ENCODE measurements around the gene PLXNA4.

The PLXNA4 gene

GRCh38 chr7:132290021-132290420 lies 286.2 kb downstream of the PLXNA4 start:
- no peak for DNase-seq (ENCODE audit: low spot score)
- ChIA-PET POLR2A (ENCODE audit: low non-redundant PET) (no interaction called here), CTCF (no interaction called here)
- H3K27ac ChIP-seq, result no peak overlapping the region
- TF ChIP-seq CTCF (conservative IDR thresholded peaks at IDR 0.05; ENCODE audit: low read depth), result no peak

- no peak overlapping the region for H3K27ac ChIP-seq
- DNase-seq (ENCODE audit: low spot score), result no peak
- CTCF ChIA-PET, result no interaction called here
- POLR2A ChIA-PET (ENCODE audit: low non-redundant PET), result no interaction called here
- TF ChIP-seq CTCF (conservative IDR thresholded peaks at IDR 0.05; ENCODE audit: low read depth), result no peak
Observed at GRCh38 chr7:132286836-132287235, 289.4 kb downstream of the PLXNA4 start.

- no peak for TF ChIP-seq CTCF (conservative IDR thresholded peaks at IDR 0.05; ENCODE audit: low read depth)
- ChIA-PET POLR2A (ENCODE audit: low non-redundant PET) (no interaction called here), CTCF (no interaction called here)
- DNase-seq (ENCODE audit: low spot score), result no peak
- no peak overlapping the region for H3K27ac ChIP-seq
Observed at GRCh38 chr7:132280335-132280734, 295.9 kb downstream of the PLXNA4 start.

GRCh38 chr7:132279718-132280117 lies 296.6 kb downstream of the PLXNA4 start:
- ChIA-PET POLR2A (ENCODE audit: low non-redundant PET) (no interaction called here), CTCF (no interaction called here)
- H3K27ac ChIP-seq, result no peak overlapping the region
- no peak for TF ChIP-seq CTCF (conservative IDR thresholded peaks at IDR 0.05; ENCODE audit: low read depth)
- DNase-seq (ENCODE audit: low spot score), result no peak

GRCh38 chr7:132276976-132277725 lies 299.1 kb downstream of the PLXNA4 start:
- TF ChIP-seq CTCF (conservative IDR thresholded peaks at IDR 0.05; ENCODE audit: low read depth), result no peak
- DNase-seq (ENCODE audit: low spot score), result no peak
- ChIA-PET CTCF (no interaction called here), POLR2A (ENCODE audit: low non-redundant PET) (no interaction called here)
- H3K27ac ChIP-seq, result no peak overlapping the region

GRCh38 chr7:132276234-132276630 lies 300.0 kb downstream of the PLXNA4 start:
- DNase-seq (ENCODE audit: low spot score), result no peak
- H3K27ac ChIP-seq, result no peak overlapping the region
- ChIA-PET POLR2A (ENCODE audit: low non-redundant PET) (no interaction called here), CTCF (no interaction called here)
- TF ChIP-seq CTCF (conservative IDR thresholded peaks at IDR 0.05; ENCODE audit: low read depth), result no peak
